Spleen (tissue), 7 donors: ENCODE measurements around the gene CPNE1.
A peak's percentile ranks its signal among the peaks of the same experiment; 100 is the strongest.

Experiments used
- POLR2A ChIP-seq, 3 donors: fragments of 450-650 bp; IDR thresholded peaks; one replicate each; pipeline ENCODE4 v1.5.1; 2017; ENCODE audit warnings: antibody characterized with exemption in 3 of 3, mild to moderate bottlenecking in 1 of 3
- POLR2AphosphoS5 ChIP-seq, 3 donors: sonication (generic); formaldehyde crosslinking; IDR thresholded peaks; one replicate each; pipeline ENCODE4 v1.5.1; 2017; ENCODE audit warnings: antibody characterized with exemption in 3 of 3
- TF ChIP-seq, protein P1 (sequence below), 11 experiments: fragments of 200-600 bp in 7 of 11; fragments of 450-650 bp in 4 of 11; sonication (generic) in 4 of 11; IDR thresholded peaks in 8 of 11; conservative IDR thresholded peaks in 3 of 11; 1 replicate in 7 of 11; 2 replicates in 4 of 11; pipeline versions ENCODE4 v1.4.0 to v1.8.0; 2016 to 2021; ENCODE audit warnings: antibody characterized with exemption in 11 of 11, inconsistent platforms in 4 of 11, mild to moderate bottlenecking in 1 of 11
- donor health status: DM: no; HTN: no; CAD: no; lungs with moderate emphysema.
- donor health status: DM: no; HTN: no; CAD: no.
- donor health status: DM: no; HTN: no; CAD: no.

DNA sequence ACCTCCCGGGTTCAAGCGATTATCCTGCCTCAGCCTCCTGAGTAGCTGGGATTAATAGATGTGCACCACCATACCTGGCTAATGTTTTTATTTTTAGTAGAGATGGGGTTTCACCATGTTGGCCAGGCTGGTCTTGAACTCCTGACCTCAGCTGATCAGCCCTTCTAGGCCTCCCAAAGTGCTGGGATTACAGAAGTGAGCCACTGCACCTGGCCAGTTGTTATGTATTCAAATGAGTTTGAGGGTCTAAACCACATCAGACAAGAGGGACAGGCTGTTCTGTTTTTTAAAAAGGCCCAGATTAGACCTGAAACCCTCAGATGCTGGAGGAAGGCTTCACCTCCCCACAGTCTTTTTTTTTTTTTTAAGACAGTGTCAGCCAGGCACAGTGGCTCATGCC is 53.2 kb downstream of the CPNE1 start:
- TF ChIP-seq, protein P1, sequence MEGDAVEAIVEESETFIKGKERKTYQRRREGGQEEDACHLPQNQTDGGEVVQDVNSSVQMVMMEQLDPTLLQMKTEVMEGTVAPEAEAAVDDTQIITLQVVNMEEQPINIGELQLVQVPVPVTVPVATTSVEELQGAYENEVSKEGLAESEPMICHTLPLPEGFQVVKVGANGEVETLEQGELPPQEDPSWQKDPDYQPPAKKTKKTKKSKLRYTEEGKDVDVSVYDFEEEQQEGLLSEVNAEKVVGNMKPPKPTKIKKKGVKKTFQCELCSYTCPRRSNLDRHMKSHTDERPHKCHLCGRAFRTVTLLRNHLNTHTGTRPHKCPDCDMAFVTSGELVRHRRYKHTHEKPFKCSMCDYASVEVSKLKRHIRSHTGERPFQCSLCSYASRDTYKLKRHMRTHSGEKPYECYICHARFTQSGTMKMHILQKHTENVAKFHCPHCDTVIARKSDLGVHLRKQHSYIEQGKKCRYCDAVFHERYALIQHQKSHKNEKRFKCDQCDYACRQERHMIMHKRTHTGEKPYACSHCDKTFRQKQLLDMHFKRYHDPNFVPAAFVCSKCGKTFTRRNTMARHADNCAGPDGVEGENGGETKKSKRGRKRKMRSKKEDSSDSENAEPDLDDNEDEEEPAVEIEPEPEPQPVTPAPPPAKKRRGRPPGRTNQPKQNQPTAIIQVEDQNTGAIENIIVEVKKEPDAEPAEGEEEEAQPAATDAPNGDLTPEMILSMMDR (IDR thresholded peaks at IDR 0.05 in 8 of 11, conservative IDR thresholded peaks at IDR 0.05 in 3 of 11), result no peak
- TF ChIP-seq POLR2A (IDR thresholded peaks at IDR 0.05) (no peak), POLR2AphosphoS5 (IDR thresholded peaks at IDR 0.05) (peak in 1 of 3 donors; percentile 38)
